ENCODE data around the gene EIF4A3.

GRCh38 chr17:80101946-80102663, 44.8 kb downstream of the EIF4A3 start:
- no peak for TF ChIP-seq POLR2A (IDR thresholded peaks at IDR 0.05)
- TF ChIP-seq, protein P1, sequence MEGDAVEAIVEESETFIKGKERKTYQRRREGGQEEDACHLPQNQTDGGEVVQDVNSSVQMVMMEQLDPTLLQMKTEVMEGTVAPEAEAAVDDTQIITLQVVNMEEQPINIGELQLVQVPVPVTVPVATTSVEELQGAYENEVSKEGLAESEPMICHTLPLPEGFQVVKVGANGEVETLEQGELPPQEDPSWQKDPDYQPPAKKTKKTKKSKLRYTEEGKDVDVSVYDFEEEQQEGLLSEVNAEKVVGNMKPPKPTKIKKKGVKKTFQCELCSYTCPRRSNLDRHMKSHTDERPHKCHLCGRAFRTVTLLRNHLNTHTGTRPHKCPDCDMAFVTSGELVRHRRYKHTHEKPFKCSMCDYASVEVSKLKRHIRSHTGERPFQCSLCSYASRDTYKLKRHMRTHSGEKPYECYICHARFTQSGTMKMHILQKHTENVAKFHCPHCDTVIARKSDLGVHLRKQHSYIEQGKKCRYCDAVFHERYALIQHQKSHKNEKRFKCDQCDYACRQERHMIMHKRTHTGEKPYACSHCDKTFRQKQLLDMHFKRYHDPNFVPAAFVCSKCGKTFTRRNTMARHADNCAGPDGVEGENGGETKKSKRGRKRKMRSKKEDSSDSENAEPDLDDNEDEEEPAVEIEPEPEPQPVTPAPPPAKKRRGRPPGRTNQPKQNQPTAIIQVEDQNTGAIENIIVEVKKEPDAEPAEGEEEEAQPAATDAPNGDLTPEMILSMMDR (IDR thresholded peaks at IDR 0.05): no peak

Measured in vagina (tissue), 2 donors.